Prostate gland (tissue), 2 donors: ENCODE results near the gene NUP210.

Source experiments
- POLR2A ChIP-seq: fragments of 450-650 bp; IDR thresholded peaks from one replicate; pipeline ENCODE4 v1.6.1; 2016; ENCODE audit warnings: antibody characterized with exemption, mild to moderate bottlenecking
- TF ChIP-seq, protein P1 (sequence below), 4 experiments: fragments of 200-600 bp in 2 of 4; fragments of 450-650 bp in 2 of 4; sonication (generic) in 2 of 4; IDR thresholded peaks; 1 replicate in 3 of 4; 2 replicates in 1 of 4; pipeline ENCODE4 v1.5.1; 2016 to 2019; ENCODE audit warnings: antibody characterized with exemption in 4 of 4, mild to moderate bottlenecking in 2 of 4, moderate library complexity in 2 of 4

DNA sequence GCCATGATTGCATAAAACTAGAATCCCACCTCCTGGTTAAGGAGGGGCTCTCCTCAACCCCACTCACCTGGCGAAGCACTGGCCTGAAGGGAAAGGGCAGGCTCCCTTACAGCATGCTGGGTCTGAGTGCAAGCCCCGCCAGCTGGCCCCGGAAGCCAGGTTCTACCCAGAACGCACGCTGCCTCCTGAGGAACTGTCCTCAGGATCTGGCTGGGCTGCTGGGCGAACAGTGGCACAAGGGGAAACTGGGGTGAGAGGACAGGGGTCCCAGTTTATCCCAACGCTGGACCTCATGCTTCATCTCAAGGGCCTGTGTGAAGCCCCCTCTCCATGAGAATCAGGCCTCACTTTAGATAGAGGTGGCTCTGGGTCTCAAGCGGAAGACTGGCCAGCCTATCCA is 47.5 kb downstream of the NUP210 start:
- TF ChIP-seq POLR2A, result no peak
- TF ChIP-seq, protein P1, sequence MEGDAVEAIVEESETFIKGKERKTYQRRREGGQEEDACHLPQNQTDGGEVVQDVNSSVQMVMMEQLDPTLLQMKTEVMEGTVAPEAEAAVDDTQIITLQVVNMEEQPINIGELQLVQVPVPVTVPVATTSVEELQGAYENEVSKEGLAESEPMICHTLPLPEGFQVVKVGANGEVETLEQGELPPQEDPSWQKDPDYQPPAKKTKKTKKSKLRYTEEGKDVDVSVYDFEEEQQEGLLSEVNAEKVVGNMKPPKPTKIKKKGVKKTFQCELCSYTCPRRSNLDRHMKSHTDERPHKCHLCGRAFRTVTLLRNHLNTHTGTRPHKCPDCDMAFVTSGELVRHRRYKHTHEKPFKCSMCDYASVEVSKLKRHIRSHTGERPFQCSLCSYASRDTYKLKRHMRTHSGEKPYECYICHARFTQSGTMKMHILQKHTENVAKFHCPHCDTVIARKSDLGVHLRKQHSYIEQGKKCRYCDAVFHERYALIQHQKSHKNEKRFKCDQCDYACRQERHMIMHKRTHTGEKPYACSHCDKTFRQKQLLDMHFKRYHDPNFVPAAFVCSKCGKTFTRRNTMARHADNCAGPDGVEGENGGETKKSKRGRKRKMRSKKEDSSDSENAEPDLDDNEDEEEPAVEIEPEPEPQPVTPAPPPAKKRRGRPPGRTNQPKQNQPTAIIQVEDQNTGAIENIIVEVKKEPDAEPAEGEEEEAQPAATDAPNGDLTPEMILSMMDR (IDR thresholded peaks at IDR 0.05), result no peak
